Sciatic nerve (tissue), 2 donors: ENCODE data around the gene RANBP1. TPM values are rescaled to one million over a fixed set of nuclear protein-coding genes. Genes with fewer than 3 reads are reported as not detected.

ENCODE experiments used
- ATAC-seq: fragments of 200-7000 bp; cut with Tn5 transposase; one replicate; pipeline ENCODE4 v1.9.1; 2020; ENCODE audit warnings: mild to moderate bottlenecking, moderate library complexity
- DNase-seq: peaks from one replicate; pipeline ENCODE4 v3.0.0-alpha.2; 2020; ENCODE audit warnings: low spot score
- intact Hi-C: fragments of 100-400 bp; cut with DNase I; formaldehyde crosslinking; loops from one replicate; pipeline ENCODE4 v1.14.2; 2022
- total RNA-seq: library from RNA; stranded (reverse); fragmentation: NEBNext Ultra II Directional; extraction: Animal tissue kit (Norgen Biotek cat#: 25700); gene quantifications from one replicate; pipeline ENCODE4 v1.2.1, GENCODE V29; 2021
- donor health status: DM: no; HTN: no; CAD: no.
- donor health status: DM: no; HTN: no; CAD: no.

The RANBP1 gene
- total RNA-seq, 1 donor from 2014 or later: 58.8 TPM

DNA sequence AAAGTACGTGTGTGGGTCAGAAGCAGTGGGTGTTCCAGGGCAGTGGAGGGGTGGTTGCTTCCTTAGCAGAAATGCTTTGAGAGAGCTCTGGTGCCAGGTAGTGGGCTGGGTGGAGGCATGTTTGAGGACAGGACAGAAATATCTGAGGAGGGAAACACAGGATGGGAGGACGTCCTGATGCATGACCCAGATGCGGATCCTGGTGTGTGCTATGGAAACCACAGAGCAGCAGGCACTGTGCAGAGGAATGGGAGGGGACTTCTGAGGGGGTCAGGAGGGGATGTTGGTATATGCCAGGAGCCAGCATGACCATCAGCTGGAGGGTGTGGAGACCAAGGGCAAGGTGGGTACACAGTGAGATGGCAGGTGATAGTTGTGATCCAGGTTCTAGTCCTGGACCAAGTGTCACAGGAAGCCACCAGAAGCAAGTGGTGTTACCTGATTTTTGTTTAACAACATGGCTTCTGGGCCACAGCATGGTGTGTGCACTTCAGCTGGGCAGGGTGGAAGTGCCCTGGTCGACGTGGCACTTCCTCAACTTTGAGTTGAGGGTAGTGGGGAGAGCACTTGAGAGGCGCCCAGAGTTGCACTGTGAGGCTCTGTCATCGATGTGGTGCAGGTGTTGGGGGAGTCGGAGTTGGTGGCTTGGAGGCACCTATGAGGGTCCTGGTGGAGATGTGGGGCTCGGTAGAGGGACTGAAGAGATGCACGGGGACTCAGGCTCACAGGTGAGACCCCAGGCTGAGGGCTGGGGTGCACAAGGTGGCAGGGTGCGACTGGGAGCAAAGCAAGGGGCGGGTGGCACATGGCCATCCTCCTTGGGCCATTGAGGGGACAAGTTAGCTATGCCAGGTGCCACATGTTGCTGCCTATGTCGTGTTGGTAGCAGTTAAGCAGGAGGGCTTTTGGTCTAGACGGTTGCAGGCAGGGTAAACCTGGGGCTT, 28.3 kb upstream of the RANBP1 start:
- DNase-seq (no peak), ATAC-seq (no peak)
- intact Hi-C loops: loop anchor here (2.0 kb wide), 1 partner anchor 29 kb away; the partner anchor contains the start of genes RANBP1 and TRMT2A

- DNase-seq (no peak), ATAC-seq (no peak)
Observed at GRCh38 chr22:20088263-20088648, 27.6 kb upstream of the RANBP1 start.

GRCh38 chr22:20089226-20089976, 26.5 kb upstream of the RANBP1 start:
- no peak for ATAC-seq
- no peak for DNase-seq
- intact Hi-C loops: no loop called here

More at GRCh38 chr22:20088263-20088648, 27.6 kb upstream of the RANBP1 start:
- intact Hi-C loops: no loop called here

- no peak for ATAC-seq
- intact Hi-C loops: no loop called here
- DNase-seq: no peak
Observed at GRCh38 chr22:20089977-20090729, 25.8 kb upstream of the RANBP1 start.

GRCh38 chr22:20090730-20091240, 25.1 kb upstream of the RANBP1 start:
- ATAC-seq (no peak), DNase-seq (no peak)
- intact Hi-C loops: no loop called here

DNA sequence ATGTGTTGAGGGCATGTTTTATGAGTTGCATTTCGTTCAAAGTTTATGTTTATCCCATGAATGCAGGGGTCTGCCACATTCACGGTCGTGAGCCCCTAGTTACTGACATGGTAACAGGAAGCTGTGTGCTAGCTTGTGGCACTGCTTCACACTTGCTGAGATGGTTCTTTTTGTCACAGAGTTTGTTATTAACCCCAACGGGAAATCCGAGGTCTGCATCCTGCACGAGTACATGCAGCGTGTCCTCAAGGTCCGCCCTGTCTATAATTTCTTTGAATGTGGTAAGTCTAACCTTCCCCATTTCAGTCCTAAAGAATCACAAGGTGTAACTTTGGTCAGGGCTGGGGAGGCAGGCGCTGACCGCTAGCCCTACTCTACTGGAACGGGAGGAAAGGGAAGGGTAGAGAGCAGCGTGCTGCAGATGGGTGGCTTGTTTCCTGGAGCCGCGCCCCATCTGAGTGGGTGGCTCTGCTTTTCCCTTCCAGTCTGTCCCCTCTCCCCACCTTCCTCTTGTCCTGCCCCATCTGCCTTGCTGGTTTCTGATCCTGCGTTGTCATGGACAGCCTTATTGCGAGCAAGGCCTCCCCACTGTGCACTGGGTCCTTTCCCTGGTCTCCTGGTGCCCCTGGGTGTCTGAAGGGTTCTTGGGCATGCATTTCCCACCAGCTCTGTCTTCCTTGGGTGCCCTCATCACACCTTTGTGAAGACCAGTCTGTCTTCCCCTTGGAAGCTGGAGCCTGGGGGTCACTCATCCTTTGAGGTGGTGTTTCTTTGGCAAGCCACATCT, 24.0 kb upstream of the RANBP1 start:
- intact Hi-C loops: no loop called here
- DNase-seq (no peak), ATAC-seq (no peak)

DNA sequence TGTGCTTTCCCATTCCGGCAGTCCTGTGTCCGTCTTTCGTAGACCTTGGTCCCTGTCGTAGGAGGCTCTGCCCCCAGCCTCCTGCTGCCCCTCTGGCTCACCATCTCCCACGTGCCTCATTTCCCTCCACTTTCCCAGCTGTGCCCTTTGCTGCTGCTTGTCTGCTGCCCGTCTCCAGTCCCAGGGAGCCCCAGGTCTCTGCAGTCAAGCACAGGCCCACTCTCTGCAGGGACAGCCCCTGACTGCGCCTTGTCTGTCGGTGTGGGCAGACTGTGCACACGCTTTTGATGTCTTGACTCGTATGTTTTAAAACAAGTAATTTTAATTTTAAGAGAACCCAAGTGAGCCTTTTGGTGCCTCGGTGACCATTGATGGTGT, 23.4 kb upstream of the RANBP1 start:
- ATAC-seq (peak; percentile 34), DNase-seq (no peak)
- intact Hi-C loops: no loop called here

DNA sequence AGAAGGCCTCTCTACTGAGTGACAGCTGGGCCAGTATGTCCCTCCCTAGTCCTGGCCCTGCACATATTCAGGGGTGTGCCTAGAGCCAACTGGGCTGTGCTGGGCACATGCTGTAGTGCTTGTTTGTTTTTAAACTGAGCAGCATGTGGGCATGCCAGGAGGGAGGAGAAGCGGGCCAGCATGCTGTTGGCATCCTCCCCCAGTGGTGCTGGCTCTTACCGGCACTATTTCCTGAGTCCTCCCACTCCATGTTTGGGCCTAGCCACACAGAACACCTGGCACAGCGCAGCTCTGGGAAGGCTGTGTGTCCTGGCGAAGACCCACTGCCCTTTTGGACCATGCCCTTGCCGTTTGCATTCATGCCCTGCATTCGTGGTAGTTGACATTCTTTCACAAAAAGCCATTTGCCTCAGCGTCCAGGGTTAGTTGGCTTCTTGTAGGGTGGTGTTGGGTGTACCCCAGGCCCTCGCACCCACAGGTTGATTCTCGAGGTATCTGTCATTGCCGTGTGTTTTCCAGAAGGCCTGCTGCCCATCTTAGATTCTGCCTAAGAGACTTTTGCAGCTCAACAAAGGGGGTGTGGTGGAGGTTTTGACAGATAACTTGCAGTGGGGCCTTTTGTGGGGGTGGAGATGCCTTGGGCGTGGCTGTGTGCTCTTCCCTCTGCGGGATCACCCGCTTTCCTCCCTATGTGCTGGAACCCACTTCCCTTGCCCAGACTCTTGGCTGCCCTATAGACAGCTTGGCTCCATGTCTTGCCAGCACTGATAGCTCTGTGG, 22.3 kb upstream of the RANBP1 start:
- DNase-seq: no peak
- ATAC-seq: peak; percentile 65
- intact Hi-C loops: no loop called here

GRCh38 chr22:20094197-20094807, 21.6 kb upstream of the RANBP1 start:
- intact Hi-C loops: no loop called here
- ATAC-seq (no peak), DNase-seq (no peak)

GRCh38 chr22:20095521-20095920, 20.4 kb upstream of the RANBP1 start:
- intact Hi-C loops: no loop called here
- DNase-seq: no peak
- ATAC-seq: no peak

GRCh38 chr22:20096574-20097420, 19.1 kb upstream of the RANBP1 start:
- no peak for ATAC-seq
- no peak for DNase-seq
- intact Hi-C loops: no loop called here

- intact Hi-C loops: no loop called here
- no peak for DNase-seq
- ATAC-seq: no peak
Observed at GRCh38 chr22:20099099-20099711, 16.7 kb upstream of the RANBP1 start.

- ATAC-seq (no peak), DNase-seq (no peak)
- intact Hi-C loops: no loop called here
Observed at GRCh38 chr22:20101638-20102037, 14.3 kb upstream of the RANBP1 start.

- DNase-seq: no peak
Observed at GRCh38 chr22:20102203-20102780, 13.6 kb upstream of the RANBP1 start.

GRCh38 chr22:20105456-20106204, 10.3 kb upstream of the RANBP1 start:
- ATAC-seq (no peak), DNase-seq (no peak)
- intact Hi-C loops: no loop called here

More at GRCh38 chr22:20102203-20102780, 13.6 kb upstream of the RANBP1 start:
- intact Hi-C loops: no loop called here
- no peak for ATAC-seq
